GM12878 (cell line): ENCODE data around the gene RIPOR3.

Source experiments
- CTCF ChIP-seq, 3 experiments: IDR thresholded peaks in 2 of 3; conservative IDR thresholded peaks in 1 of 3; 2 replicates each; pipeline ENCODE4 v1.5.1; 2011; ENCODE audit warnings: low read depth in 3 of 3, low read length in 3 of 3, mild to moderate bottlenecking in 3 of 3, control low read depth in 2 of 3, moderate library complexity in 2 of 3, inconsistent platforms in 1 of 3, mixed read lengths in 1 of 3; ENCODE audit not compliant: control insufficient read depth in 2 of 3, insufficient read depth in 1 of 3; ENCODE audit errors: extremely low read depth in 1 of 3
- POLR2AphosphoS5 ChIP-seq: IDR thresholded peaks from 2 replicates; pipeline ENCODE4 v1.6.1; 2011; ENCODE audit warnings: mild to moderate bottlenecking, low read length, inconsistent platforms
- SMARCA5 ChIP-seq: fragments of 450-650 bp; IDR thresholded peaks from 2 replicates; pipeline ENCODE4 v1.6.1; 2017; ENCODE audit warnings: mild to moderate bottlenecking

GRCh38 chr20:50686821-50687220 lies 4.5 kb downstream of the RIPOR3 start:
- TF ChIP-seq CTCF (IDR thresholded peaks at IDR 0.05 in 2 of 3, conservative IDR thresholded peaks at IDR 0.05 in 1 of 3; ENCODE audit: control insufficient read depth in 2 of 3, extremely low read depth in 1 of 3, insufficient read depth in 1 of 3, low read depth in 3 of 3, low read length in 3 of 3) (no peak), SMARCA5 (no peak), POLR2AphosphoS5 (no peak)
